PC-3 (cell line): Measurements from ENCODE around the gene IGFL1. TPM values are rescaled to one million over a fixed set of nuclear protein-coding genes. Genes with fewer than 3 reads are reported as not detected.
A peak's percentile ranks its signal among the peaks of the same experiment; 100 is the strongest.
"Not testable (repeated sequence)": the region's sequence is repeated elsewhere in the genome, so short reads cannot be mapped to it uniquely, and the experiment has no call there.

Experiments
- ATAC-seq: fragments of 200-7000 bp; cut with Tn5 transposase; 2 replicates; pipeline ENCODE4 v1.9.1; 2020; ENCODE audit warnings: mild to moderate bottlenecking, moderate library complexity
- BruUV-seq: library from RNA; stranded (reverse); fragments of 400-500 nt; replicated peaks from 2 replicates; lab custom pipeline; 2021; lab: Mats Ljungman, UMichigan
- CTCF ChIA-PET: fragments of 300-600 bp; sonication (Branson Sonifier 250); formaldehyde crosslinking; loops from one replicate; lab custom pipeline; 2022; ENCODE audit warnings: antibody characterized with exemption; lab: Charles Lee
- POLR2A ChIA-PET: fragments of 300-600 bp; sonication (Branson Sonifier 250); formaldehyde crosslinking; loops from one replicate; lab custom pipeline; 2022; ENCODE audit warnings: antibody characterized with exemption; ENCODE audit not compliant: unreplicated experiment; lab: Charles Lee
- DNase-seq: peaks from one replicate; pipeline ENCODE4 v3.0.0-alpha.2; 2015
- H2AFZ ChIP-seq: fragments of 300-600 bp; sonication (generic); 2 replicates; pipeline ENCODE4 v1.6.0; 2016; ENCODE audit warnings: antibody characterized with exemption, low read length
- H3F3A ChIP-seq: fragments of 300-600 bp; sonication (generic); one replicate; pipeline ENCODE4 v1.6.0; 2017; ENCODE audit warnings: antibody characterized with exemption, low read length, control low read depth, mild to moderate bottlenecking; ENCODE audit not compliant: unreplicated experiment
- H3K27ac ChIP-seq: fragments of 300-600 bp; sonication (generic); 2 replicates; pipeline ENCODE4 v1.5.1; 2016; ENCODE audit warnings: mild to moderate bottlenecking, low read length
- H3K27me3 ChIP-seq: fragments of 300-600 bp; sonication (generic); 2 replicates; pipeline ENCODE4 v1.6.1; 2016; ENCODE audit warnings: low read length, mixed read lengths
- H3K36me3 ChIP-seq: fragments of 300-600 bp; sonication (generic); 2 replicates; pipeline ENCODE4 v1.6.1; 2016; ENCODE audit warnings: low read depth, mixed run types, low read length, mixed read lengths
- H3K4me1 ChIP-seq: fragments of 300-600 bp; sonication (generic); 2 replicates; pipeline ENCODE4 v1.5.1; 2016; ENCODE audit warnings: low read length; ENCODE audit not compliant: insufficient read depth
- H3K4me2 ChIP-seq: fragments of 300-600 bp; sonication (generic); 2 replicates; pipeline ENCODE4 v1.6.0; 2016; ENCODE audit warnings: low read length
- H3K4me3 ChIP-seq: fragments of 300-600 bp; sonication (generic); 2 replicates; pipeline ENCODE4 v1.5.1; 2016; ENCODE audit warnings: mild to moderate bottlenecking, low read length, mixed read lengths
- H3K79me2 ChIP-seq: fragments of 300-600 bp; sonication (generic); 2 replicates; pipeline ENCODE4 v1.6.1; 2017; ENCODE audit warnings: low read length, mixed read lengths
- H3K9ac ChIP-seq: fragments of 300-600 bp; sonication (generic); 2 replicates; pipeline ENCODE4 v1.6.0; 2016; ENCODE audit warnings: mild to moderate bottlenecking, low read length
- H3K9me2 ChIP-seq: fragments of 300-600 bp; sonication (generic); replicated peaks from 2 replicates; pipeline ENCODE4 v1.6.1; 2016; ENCODE audit warnings: mixed run types, low read length, mixed read lengths
- H3K9me3 ChIP-seq: fragments of 300-600 bp; sonication (generic); 2 replicates; pipeline ENCODE4 v1.6.1; 2016; ENCODE audit warnings: low read length, mixed read lengths
- H4K20me1 ChIP-seq: fragments of 300-600 bp; sonication (generic); 2 replicates; pipeline ENCODE4 v1.6.1; 2016; ENCODE audit warnings: low read length, mixed read lengths
- EZH2 ChIP-seq: fragments of 300-600 bp; sonication (generic); IDR thresholded peaks from one replicate; pipeline ENCODE4 v1.6.1; 2017; ENCODE audit warnings: antibody characterized with exemption, mild to moderate bottlenecking, low read length; ENCODE audit not compliant: unreplicated experiment
- EZH2phosphoT487 ChIP-seq: fragments of 300-600 bp; sonication (generic); IDR thresholded peaks from 2 replicates; pipeline ENCODE4 v1.6.1; 2018; ENCODE audit warnings: mild to moderate bottlenecking, antibody characterized with exemption, low read length, borderline replicate concordance
- intact Hi-C: fragments of 100-400 bp; cut with micrococcal nuclease; formaldehyde crosslinking; loops from 2 replicates; pipeline ENCODE4 v1.9.0; 2023
- total RNA-seq: library from RNA; depleted of rRNA; stranded (reverse); fragments of >200 nt; gene quantifications from 2 replicates; pipeline ENCODE4 v1.2.3, GENCODE V29; 2014
- TF ChIP-seq, protein P1 (sequence below): fragments of 300-600 bp; sonication (generic); conservative IDR thresholded peaks from 2 replicates; pipeline ENCODE4 v1.5.1; 2017; ENCODE audit warnings: antibody characterized with exemption, low read depth, mild to moderate bottlenecking, low read length

Gene IGFL1
- total RNA-seq, 1 experiment from 2014 or later = 0.77 TPM

DNA sequence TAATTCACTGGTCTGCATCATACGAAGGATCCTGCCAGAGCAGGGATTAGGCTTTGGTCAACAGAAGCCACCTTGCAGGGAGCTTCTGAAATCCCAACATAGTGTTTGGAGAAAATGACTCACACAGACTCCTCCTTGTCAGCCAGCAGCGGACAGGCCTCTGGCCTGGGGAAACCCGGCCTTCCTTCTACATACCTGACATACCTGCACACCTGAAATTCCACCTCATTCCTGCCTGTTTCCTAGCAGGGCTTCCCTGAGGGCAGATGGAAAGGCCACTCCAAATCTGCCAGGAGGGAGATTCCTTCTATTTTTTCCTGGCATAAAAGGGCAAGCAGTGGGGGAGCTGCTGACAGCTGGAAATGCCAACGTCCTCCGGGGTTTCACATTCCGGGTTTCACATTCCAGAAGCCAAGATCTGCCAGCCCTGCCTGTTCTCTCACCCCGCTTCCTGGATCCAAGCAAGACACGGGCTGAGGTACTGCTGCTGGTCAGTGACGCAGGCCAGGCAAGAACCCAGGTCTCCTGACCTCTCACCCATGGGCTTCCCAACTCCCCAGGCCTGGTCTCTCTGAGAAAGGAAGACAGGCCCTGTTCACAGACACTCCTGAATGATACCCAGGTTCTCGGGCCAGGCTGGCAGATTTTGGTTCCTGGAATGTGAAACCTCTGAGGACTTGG lies 18.2 kb upstream of the IGFL1 start:
- H3K4me2 ChIP-seq = peak overlapping the region; percentile 58
- POLR2A ChIA-PET = no interaction called here

DNA sequence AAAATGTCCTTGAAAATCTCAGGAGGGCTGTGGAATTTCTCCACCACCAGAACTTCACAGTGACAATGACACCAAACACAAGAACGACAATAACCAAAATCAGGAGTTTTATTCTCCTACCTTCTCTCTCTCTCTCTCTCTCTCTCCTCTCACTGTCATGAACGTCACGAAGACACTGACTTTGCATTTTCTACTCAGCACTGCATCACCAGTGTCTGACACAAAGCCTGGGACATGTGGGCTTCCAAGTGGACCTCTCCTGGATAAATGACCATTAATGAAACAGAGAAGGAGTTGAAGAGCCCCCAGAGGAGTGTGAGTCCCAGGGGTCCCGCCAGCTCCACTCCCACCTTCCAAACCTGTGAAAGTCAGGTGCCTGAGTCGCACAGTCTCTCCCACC lies 16.9 kb upstream of the IGFL1 start:
- H3K9me2 ChIP-seq, H3F3A ChIP-seq, DNase-seq, H3K4me2 ChIP-seq, H3K9me3 ChIP-seq, POLR2A ChIA-PET, intact Hi-C loops, H3K36me3 ChIP-seq, H3K4me3 ChIP-seq, H3K27ac ChIP-seq, CTCF ChIA-PET, BruUV-seq, ATAC-seq, H2AFZ ChIP-seq, H3K9ac ChIP-seq, H3K79me2 ChIP-seq, H4K20me1 ChIP-seq, H3K27me3 ChIP-seq: not testable (repeated sequence)
- H3K4me1 ChIP-seq = peaks cover 31% of the 10 kb centered on the region

More for the DNA sequence above, 18.2 kb upstream of the IGFL1 start:
- Histone ChIP-seq H3K9ac (no peak overlapping the region), H3K4me1 (peaks cover 31% of the 10 kb centered on the region), H3K9me2 (no peaks in the 10 kb centered on the region), H2AFZ (no peak overlapping the region), H3F3A (peaks cover 3% of the 10 kb centered on the region), H3K36me3 (no peaks in the 10 kb centered on the region), H3K27ac (peak overlapping the region; percentile 55), H3K79me2 (no peaks in the 10 kb centered on the region), H3K9me3 (no peaks in the 10 kb centered on the region), H3K27me3 (no peaks in the 10 kb centered on the region), H3K4me3 (no peak overlapping the region), H4K20me1 (no peaks in the 10 kb centered on the region)
- CTCF ChIA-PET = no interaction called here
- DNase-seq (peak; percentile 91), ATAC-seq (peak; percentile 86)
- no TSS peak for BruUV-seq
- TF ChIP-seq EZH2phosphoT487 (no peak), EZH2 (no peak)
- TF ChIP-seq, protein P1, sequence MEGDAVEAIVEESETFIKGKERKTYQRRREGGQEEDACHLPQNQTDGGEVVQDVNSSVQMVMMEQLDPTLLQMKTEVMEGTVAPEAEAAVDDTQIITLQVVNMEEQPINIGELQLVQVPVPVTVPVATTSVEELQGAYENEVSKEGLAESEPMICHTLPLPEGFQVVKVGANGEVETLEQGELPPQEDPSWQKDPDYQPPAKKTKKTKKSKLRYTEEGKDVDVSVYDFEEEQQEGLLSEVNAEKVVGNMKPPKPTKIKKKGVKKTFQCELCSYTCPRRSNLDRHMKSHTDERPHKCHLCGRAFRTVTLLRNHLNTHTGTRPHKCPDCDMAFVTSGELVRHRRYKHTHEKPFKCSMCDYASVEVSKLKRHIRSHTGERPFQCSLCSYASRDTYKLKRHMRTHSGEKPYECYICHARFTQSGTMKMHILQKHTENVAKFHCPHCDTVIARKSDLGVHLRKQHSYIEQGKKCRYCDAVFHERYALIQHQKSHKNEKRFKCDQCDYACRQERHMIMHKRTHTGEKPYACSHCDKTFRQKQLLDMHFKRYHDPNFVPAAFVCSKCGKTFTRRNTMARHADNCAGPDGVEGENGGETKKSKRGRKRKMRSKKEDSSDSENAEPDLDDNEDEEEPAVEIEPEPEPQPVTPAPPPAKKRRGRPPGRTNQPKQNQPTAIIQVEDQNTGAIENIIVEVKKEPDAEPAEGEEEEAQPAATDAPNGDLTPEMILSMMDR = no peak
- intact Hi-C loops = no loop called here

DNA sequence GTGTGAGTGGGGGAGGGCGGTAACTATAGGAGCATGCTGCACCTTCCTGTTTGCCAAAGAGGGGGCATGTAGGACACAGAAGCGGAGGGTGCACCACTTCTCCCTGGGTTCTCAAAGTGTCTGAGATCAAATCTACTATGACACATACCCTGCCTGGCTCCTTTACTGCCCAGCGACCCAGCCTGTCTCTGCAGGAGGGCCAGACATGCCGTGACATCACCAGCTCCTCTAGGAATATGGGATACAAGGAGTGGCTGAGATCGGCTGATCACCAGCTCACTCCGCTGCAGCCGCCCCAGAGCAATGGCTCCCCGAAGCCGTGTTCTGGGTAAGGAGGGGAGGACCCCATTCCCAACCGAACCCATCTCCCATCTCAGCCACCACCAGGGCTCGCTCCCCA lies 16.4 kb upstream of the IGFL1 start:
- Histone ChIP-seq H3K36me3 (no peaks in the 10 kb centered on the region), H3K9ac (no peak overlapping the region), H3K9me3 (no peaks in the 10 kb centered on the region), H3K27me3 (no peaks in the 10 kb centered on the region), H2AFZ (no peak overlapping the region), H3K4me3 (no peak overlapping the region), H3K79me2 (no peaks in the 10 kb centered on the region), H3K9me2 (no peaks in the 10 kb centered on the region), H3F3A (peaks cover 3% of the 10 kb centered on the region), H3K27ac (no peak overlapping the region), H4K20me1 (no peaks in the 10 kb centered on the region), H3K4me2 (no peak overlapping the region), H3K4me1 (peaks cover 31% of the 10 kb centered on the region)
- TF ChIP-seq EZH2phosphoT487 (no peak), EZH2 (no peak)
- TF ChIP-seq, protein P1 = no peak
- CTCF ChIA-PET = no interaction called here
- POLR2A ChIA-PET = no interaction called here
- intact Hi-C loops = no loop called here
- BruUV-seq = no TSS peak
- DNase-seq (no peak), ATAC-seq (no peak)
